NCI-H1092 treated with DMSO at 0.1 percent for 48 hours (cell line): ENCODE measurements around the gene MTMR2.
"Not testable (repeated sequence)": the region's sequence is repeated elsewhere in the genome, so short reads cannot be mapped to it uniquely, and the experiment has no call there.

Source experiments
- DNase-seq: peaks from one replicate; lab custom pipeline; 2025; lab: John Stamatoyannopoulos, UW

The MTMR2 gene

DNA sequence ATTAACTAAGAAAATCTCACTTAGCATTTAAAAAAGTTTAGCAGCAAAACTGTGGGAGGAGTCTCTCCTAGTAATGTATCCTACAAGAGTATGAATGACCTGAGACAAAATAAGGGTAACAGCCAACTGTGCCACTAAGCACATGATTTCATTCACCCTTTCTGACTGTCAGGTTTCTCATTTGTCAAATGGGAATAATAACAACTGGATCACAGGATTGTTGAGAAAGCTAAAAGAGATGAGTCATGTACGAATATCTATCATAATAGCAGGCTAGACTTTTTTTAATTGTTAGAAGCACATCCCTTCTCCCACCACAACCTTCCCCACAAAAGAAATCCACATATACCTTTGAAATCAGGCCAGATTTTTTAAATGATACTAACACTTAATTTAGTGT is 39.5 kb downstream of the MTMR2 start:
- no peak for DNase-seq

GRCh38 chr11:95883381-95883780 is 40.5 kb downstream of the MTMR2 start:
- DNase-seq = no peak

- DNase-seq = no peak
These were observed 46.6 kb downstream of the MTMR2 start for GRCh38 chr11:95877291-95877690.

DNA sequence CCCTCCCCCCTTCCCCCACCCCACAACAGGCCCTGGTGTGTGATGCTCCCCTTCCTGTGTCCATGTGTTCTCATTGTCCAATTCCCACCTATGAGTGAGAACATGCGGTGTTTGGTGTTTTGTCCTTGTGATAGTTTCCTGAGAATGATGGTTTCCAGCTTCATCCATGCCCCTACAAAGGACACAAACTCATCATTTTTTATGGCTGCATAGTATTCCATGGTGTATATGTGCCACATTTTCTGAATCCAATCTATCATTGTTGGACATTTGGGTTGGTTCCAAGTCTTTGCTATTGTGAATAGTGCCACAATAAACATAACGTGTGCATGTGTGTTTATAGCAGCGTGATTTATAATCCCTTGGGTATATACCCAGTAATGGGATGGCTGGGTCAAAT is 53.0 kb downstream of the MTMR2 start:
- not testable (repeated sequence) for DNase-seq

DNA sequence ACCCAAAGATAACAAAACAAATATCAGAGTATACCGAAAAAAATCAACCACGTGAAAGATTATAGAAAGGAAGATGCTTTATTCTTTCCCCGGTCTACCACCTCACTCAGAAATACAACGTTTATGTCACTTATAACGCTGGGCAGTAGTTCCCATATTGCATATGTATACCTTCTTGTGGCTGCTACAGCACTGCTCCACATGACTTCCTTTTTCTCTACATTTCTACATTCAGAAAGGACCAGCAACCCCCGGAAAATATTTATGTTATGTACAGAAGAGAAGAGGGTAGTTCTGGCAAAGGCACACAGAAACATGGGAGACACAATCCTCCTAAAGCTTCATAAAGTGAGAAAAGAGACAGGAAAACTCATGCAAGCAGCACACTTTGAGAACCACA is 56.8 kb downstream of the MTMR2 start:
- DNase-seq = no peak

- no peak for DNase-seq
These were observed 60.3 kb downstream of the MTMR2 start for GRCh38 chr11:95863486-95864140.

- DNase-seq = not testable (repeated sequence)
These were observed 63.9 kb downstream of the MTMR2 start for GRCh38 chr11:95860024-95860423.

- DNase-seq = not testable (repeated sequence)
These were observed 69.5 kb downstream of the MTMR2 start for GRCh38 chr11:95854362-95854761.

DNA sequence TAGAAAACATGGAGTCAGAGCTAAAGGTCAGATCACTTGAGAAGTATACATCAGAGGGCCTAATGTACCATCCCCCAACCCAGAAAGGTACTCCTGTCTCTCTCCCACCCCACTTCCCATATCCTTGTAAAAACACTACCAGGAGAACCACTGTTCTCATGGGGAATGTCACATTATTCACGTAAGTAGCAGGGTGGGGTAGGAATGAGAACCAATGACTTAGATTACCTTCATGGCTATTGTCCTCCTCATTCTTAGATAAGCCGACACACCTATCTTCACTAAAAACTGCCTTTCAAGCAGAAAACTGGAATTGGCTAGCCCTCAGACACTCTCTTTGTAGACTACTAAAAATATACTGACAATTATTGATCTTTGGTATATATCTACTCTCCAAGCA is 70.0 kb downstream of the MTMR2 start:
- no peak for DNase-seq

GRCh38 chr11:95853138-95853537 is 70.8 kb downstream of the MTMR2 start:
- no peak for DNase-seq

DNA sequence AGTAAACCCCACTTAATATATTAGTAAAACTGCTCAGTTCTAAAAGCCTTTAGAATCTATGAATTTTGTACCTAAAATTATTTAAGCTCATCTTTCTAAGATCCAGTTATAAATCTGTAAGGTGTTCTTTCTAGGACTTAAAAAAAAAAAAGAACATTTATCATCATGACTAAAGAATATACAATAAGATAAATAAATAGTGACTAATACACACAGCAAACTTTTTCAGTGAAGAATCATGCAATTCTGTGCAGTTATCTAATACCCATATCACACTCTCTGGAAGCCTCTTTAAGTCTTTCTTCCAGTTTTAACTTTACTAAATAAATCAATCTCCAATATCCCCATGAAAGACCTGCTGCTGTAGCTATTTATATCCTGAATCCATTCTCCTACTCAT is 73.8 kb downstream of the MTMR2 start:
- DNase-seq = no peak

- peak; percentile 9 for DNase-seq
These were observed 74.7 kb downstream of the MTMR2 start for GRCh38 chr11:95849087-95849825.

DNA sequence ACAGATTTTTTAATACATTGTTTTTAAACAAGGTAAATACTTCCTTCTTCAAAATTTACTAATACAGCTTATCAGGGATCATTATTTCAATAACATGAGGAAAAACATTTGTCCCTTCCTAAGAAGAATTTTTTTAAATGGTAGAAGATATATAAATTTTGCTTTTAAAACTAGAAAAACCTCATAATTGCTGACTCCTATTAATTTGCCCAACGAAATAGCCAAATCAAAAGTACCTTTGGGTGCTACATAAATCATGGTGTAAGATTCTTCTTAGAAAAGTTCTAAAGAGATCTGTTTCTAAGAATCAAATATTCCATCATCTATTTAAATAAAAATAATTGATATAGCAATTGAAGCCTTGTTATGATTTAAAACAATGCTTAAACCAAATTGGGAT is 78.7 kb downstream of the MTMR2 start:
- no peak for DNase-seq

GRCh38 chr11:95835768-95836488 is 88.0 kb downstream of the MTMR2 start:
- DNase-seq = peak; percentile 75

DNA sequence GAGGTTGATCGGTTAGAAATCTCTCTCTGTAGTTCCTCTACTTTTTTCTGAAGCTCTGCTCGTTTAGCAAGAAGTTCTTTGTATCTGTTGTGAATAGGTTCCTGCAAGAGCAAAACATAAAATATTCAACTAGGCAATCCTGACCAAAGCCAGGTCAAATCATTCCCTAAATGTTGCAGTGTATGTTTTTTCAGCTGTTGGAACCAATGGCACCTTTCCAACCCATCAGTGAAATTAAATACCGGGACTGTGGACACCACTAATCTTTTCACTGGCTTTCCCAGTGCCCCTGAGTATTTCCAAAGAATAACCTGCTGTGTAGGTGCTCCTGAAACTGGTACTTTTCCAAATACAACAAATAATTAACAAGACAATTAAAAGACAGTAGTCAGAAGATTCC is 88.6 kb downstream of the MTMR2 start:
- peak; percentile 33 for DNase-seq

GRCh38 chr11:95833378-95833777 is 90.5 kb downstream of the MTMR2 start:
- DNase-seq = no peak

- no peak for DNase-seq
These were observed 91.1 kb downstream of the MTMR2 start for GRCh38 chr11:95832763-95833162.

- no peak for DNase-seq
These were observed 92.6 kb downstream of the MTMR2 start for GRCh38 chr11:95831198-95831883.

DNA sequence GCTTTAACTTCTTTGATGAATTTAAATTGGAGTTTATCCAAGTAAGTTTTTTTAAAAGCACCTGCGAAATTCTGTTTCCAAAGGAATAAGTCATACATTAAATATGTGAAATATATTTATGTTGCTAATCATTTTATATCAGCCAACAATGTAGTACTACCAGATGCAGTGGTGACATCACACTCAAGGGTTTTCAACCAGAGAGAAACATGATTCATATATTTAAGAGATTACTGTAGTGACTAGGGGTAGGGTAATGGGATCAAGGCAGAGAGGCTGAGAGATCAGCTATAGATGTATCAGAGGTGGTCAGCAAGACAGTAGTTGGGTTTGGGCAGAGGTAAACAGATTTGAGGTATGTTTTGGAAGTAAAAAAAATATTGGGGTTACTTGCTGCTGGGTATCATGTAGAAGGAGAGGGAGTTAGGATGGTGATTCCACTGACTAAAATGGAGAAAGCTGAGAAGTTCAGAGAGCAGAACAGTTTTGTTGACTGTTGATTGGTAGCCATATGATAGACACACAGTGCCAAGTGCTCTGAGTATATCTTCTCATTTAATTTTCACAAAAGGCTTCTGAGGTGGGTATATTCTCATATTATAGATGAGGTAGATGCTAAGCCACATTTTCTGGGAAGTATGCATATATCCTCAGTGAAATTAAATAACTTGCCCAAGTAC is 94.2 kb downstream of the MTMR2 start:
- no peak for DNase-seq

- no peak for DNase-seq
These were observed 96.2 kb downstream of the MTMR2 start for GRCh38 chr11:95827696-95828095.

- no peak for DNase-seq
These were observed 102.3 kb downstream of the MTMR2 start for GRCh38 chr11:95821640-95822039.

DNA sequence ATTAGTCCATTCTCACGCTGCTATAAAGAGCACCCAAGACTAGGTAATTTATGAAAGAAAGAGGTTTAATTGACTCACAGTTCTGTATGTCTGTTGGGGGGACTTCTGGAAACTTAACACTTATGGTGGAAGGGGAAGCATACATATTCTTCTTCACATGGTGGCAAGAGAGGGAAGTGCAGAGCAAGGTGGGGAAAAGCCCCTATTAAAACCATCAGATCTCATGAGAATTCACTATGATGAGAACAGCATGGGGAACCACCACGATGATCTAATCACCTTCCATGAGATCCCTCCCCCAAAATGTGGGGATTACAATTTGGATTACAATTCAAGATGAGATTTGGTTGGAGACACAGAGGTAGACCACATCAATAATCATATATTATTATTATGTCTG is 107.9 kb downstream of the MTMR2 start:
- no peak for DNase-seq
